Adrenal gland (tissue), 5 donors: ENCODE measurements around the gene ZBTB5.

Source experiments
- CTCF ChIP-seq, 6 experiments: fragments of 450-650 bp in 4 of 6; fragments of 200-600 bp in 2 of 6; sonication (generic) in 1 of 6; IDR thresholded peaks; 1 replicate in 5 of 6; 2 replicates in 1 of 6; pipeline versions ENCODE4 v1.5.1 to v1.8.0; 2016 to 2021; ENCODE audit warnings: antibody characterized with exemption in 6 of 6, mild to moderate bottlenecking in 2 of 6, moderate library complexity in 1 of 6
- POLR2A ChIP-seq, 2 donors: fragments of 450-650 bp; IDR thresholded peaks; one replicate each; pipeline ENCODE4 v1.6.1; 2017; ENCODE audit warnings: antibody characterized with exemption in 2 of 2, mild to moderate bottlenecking in 2 of 2, moderate library complexity in 1 of 2
- donor health status: DM: no; HTN: no; CAD: no.

GRCh38 chr9:37437010-37437409 lies 28.2 kb downstream of the ZBTB5 start:
- TF ChIP-seq CTCF (IDR thresholded peaks at IDR 0.05): no peak
- no peak for TF ChIP-seq POLR2A (IDR thresholded peaks at IDR 0.05)
